Type B pancreatic cell (in vitro differentiated cells): Measurements from ENCODE around the gene GNB1L. TPM values are rescaled to one million over a fixed set of nuclear protein-coding genes. Genes with fewer than 3 reads are reported as not detected.

ENCODE experiments used
- DNase-seq: peaks from one replicate; pipeline ENCODE4 v3.0.0; 2021; ENCODE audit warnings: mixed read lengths; ENCODE audit not compliant: unreplicated experiment; ENCODE audit errors: extremely low spot score
- H3K27ac Mint-ChIP-seq: 2 replicates; pipeline ENCODE4 v1.8.0; 2021; ENCODE audit warnings: mild to moderate bottlenecking, mixed read lengths
- H3K27me3 Mint-ChIP-seq: 2 replicates; pipeline ENCODE4 v1.8.0; 2021; ENCODE audit warnings: mixed read lengths
- H3K36me3 Mint-ChIP-seq: 2 replicates; pipeline ENCODE4 v1.8.0; 2021; ENCODE audit warnings: mixed read lengths
- H3K4me1 Mint-ChIP-seq: one replicate; pipeline ENCODE4 v1.8.0; 2021; ENCODE audit warnings: mixed read lengths; ENCODE audit not compliant: unreplicated experiment
- H3K4me3 Mint-ChIP-seq: 2 replicates; pipeline ENCODE4 v1.8.0; 2021; ENCODE audit warnings: mild to moderate bottlenecking, mixed read lengths
- H3K9me3 Mint-ChIP-seq: 2 replicates; pipeline ENCODE4 v1.8.0; 2021; ENCODE audit warnings: mixed read lengths
- total RNA-seq: library from RNA; stranded (reverse); gene quantifications from 2 replicates; pipeline ENCODE4 v1.2.1, GENCODE V29; 2021; ENCODE audit warnings: low replicate concordance
- TF ChIP-seq, protein P1 (sequence below): fragments of 200-600 bp; sonication (generic); conservative IDR thresholded peaks from 2 replicates; pipeline ENCODE4 v1.5.0; 2021; ENCODE audit warnings: antibody characterized with exemption, mild to moderate bottlenecking

Gene GNB1L
- total RNA-seq, 1 donor from 2014 or later = 7.7 TPM

- peaks cover 4% of the 10 kb centered on the region for H3K36me3 Mint-ChIP-seq
- no peak overlapping the region for H3K27ac Mint-ChIP-seq
- no peaks in the 10 kb centered on the region for H3K27me3 Mint-ChIP-seq
- peaks cover 13% of the 10 kb centered on the region for H3K4me1 Mint-ChIP-seq
- TF ChIP-seq, protein P1, sequence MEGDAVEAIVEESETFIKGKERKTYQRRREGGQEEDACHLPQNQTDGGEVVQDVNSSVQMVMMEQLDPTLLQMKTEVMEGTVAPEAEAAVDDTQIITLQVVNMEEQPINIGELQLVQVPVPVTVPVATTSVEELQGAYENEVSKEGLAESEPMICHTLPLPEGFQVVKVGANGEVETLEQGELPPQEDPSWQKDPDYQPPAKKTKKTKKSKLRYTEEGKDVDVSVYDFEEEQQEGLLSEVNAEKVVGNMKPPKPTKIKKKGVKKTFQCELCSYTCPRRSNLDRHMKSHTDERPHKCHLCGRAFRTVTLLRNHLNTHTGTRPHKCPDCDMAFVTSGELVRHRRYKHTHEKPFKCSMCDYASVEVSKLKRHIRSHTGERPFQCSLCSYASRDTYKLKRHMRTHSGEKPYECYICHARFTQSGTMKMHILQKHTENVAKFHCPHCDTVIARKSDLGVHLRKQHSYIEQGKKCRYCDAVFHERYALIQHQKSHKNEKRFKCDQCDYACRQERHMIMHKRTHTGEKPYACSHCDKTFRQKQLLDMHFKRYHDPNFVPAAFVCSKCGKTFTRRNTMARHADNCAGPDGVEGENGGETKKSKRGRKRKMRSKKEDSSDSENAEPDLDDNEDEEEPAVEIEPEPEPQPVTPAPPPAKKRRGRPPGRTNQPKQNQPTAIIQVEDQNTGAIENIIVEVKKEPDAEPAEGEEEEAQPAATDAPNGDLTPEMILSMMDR = no peak
- H3K4me3 Mint-ChIP-seq = no peak overlapping the region
- no peaks in the 10 kb centered on the region for H3K9me3 Mint-ChIP-seq
- DNase-seq = no peak
Observed at GRCh38 chr22:19819911-19820879, 34.5 kb downstream of the GNB1L start.

DNA sequence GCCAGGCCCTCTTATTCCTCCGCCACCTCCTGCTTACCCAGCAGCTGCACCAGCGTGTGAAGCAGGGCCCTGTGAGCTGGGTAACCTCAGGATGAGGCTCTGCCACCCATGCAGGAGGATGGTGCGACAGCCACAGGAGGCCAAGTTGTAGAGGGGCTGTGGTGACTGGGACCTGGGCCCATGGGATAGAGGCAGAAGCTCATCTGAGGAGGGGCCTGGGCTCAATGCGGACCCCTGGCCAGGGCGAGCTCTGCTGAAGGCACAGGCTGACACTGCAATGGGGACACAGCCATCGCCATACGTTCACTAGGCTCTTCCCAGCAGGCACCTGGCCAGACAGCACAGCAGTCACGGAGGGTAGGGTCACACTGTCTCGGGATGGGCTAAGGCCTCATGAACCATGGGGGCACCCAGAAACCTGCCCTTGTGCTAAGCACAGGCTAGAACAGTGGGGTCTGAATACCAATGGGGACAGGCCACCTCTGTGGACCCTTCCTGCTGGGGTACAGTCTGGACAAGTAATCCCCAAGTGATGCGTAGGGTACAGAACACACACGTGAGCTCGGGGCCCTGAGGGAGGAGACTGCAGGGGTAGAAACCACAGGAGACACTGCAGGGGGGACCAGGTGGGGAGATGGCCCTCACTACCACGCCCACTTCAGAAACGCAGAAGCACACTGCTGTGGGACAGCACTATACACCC lies 35.3 kb downstream of the GNB1L start:
- peaks cover 15% of the 10 kb centered on the region for H3K4me1 Mint-ChIP-seq
- no peaks in the 10 kb centered on the region for H3K27me3 Mint-ChIP-seq
- H3K9me3 Mint-ChIP-seq = no peaks in the 10 kb centered on the region
- H3K36me3 Mint-ChIP-seq = peaks cover 4% of the 10 kb centered on the region
- DNase-seq = no peak
- H3K4me3 Mint-ChIP-seq = no peak overlapping the region
- no peak overlapping the region for H3K27ac Mint-ChIP-seq
- TF ChIP-seq, protein P1 = no peak

DNA sequence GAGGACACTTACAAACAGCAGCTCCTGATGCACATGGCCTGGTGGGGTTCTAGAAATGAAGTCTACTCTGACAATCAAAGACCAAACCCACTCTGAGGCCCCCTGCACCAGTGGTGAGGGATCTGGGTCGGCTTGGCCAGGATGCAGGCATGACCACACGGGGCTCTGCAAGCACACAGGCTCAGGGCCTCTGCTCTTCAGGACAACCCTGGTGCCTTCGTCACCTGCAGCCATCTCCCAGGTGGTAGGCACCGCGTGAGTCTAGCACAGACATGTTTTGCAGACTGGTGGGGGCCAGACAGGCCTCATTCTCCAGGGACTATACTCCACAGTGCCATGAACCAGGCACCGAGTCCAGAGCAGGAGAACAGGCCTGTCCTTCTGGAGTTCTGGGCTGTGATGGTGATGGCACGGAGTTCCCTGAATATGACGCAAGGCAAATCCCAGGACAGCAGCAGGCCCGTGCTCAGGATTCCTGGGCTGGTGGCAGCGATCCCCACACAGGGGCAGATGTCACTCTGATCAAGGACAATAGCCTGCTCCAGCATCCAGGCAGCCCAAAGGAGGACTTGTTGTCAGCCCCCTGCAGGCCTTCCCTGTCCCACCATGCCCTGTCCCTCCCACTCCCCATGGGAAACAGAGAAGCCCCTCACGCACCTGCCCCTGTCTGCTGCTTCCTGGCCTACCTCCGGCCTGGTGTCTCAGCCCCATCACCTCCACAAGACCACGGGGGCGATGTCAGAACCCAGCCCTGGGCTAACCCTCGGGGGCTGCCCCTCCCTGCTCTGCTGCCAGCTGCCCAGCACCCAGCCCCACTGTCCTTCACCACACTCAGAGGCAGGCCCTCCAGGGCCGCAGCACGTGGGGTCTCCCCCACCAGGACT lies 36.1 kb downstream of the GNB1L start:
- H3K4me1 Mint-ChIP-seq = peaks cover 15% of the 10 kb centered on the region
- H3K36me3 Mint-ChIP-seq = peaks cover 1% of the 10 kb centered on the region
- H3K27me3 Mint-ChIP-seq = no peaks in the 10 kb centered on the region
- no peaks in the 10 kb centered on the region for H3K9me3 Mint-ChIP-seq
- TF ChIP-seq, protein P1 = no peak
- H3K27ac Mint-ChIP-seq = no peak overlapping the region
- no peak overlapping the region for H3K4me3 Mint-ChIP-seq
- no peak for DNase-seq

- no peaks in the 10 kb centered on the region for H3K9me3 Mint-ChIP-seq
- no peaks in the 10 kb centered on the region for H3K27me3 Mint-ChIP-seq
- no peak for DNase-seq
- no peaks in the 10 kb centered on the region for H3K36me3 Mint-ChIP-seq
- TF ChIP-seq, protein P1 = no peak
- H3K4me1 Mint-ChIP-seq = peaks cover 13% of the 10 kb centered on the region
- no peak overlapping the region for H3K4me3 Mint-ChIP-seq
- H3K27ac Mint-ChIP-seq = no peak overlapping the region
Observed at GRCh38 chr22:19816372-19817119, 38.1 kb downstream of the GNB1L start.
